ENCODE data around the gene PUS3.

Gene PUS3

DNA sequence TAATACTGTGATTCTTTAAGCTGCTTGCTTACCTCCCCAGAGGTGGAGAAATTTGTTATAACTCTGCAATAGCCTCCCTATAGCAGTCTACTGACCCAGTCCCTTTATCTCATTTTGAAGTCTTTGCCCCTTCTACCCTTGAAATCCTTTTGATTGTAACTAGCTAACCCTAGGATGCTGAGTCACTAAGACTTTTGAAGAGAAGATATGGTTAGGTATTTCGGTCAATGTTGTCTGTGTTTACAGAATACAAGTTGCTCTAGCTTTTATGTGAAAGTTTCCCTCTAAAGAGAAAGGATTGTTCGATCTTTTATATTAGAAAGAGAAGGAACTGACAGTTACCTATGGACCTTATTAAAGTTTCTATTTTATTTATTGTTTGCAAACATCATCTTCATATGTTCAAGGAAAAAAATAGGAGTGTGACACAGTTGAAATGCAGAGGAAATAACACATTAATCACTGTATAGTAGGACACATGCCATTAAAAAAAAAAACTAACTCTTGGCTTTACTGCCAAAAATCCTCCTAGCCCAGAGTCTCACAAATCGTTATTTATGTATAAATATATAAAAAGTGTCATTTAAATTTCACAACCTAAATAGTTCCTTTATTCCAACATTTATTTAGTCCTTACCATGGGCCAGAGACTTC, 12.4 kb downstream of the PUS3 start:
- H3K27ac ChIP-seq (ENCODE audit: low read depth, low read length): no peak overlapping the region
- no peaks in the 10 kb centered on the region for H4K20me1 ChIP-seq (ENCODE audit: control insufficient read depth, insufficient read depth, low read depth, low read length)
- H3K9me2 ChIP-seq (replicated peaks; ENCODE audit: control insufficient read depth, low read length): no peaks in the 10 kb centered on the region
- 0 out of 2 replicates have a peak, but pooled peaks cover 3% of the 10 kb centered on the region for H3K27me3 ChIP-seq (ENCODE audit: control insufficient read depth, low read length)
- H3F3A ChIP-seq (ENCODE audit: control insufficient read depth, insufficient read depth): peaks cover 12% of the 10 kb centered on the region
- peaks cover 25% of the 10 kb centered on the region for H3K79me2 ChIP-seq (ENCODE audit: control insufficient read depth, low read length)
- peaks cover 4% of the 10 kb centered on the region; the same call in 1 of the 2 replicates for H3K9me3 ChIP-seq (ENCODE audit: control insufficient read depth, insufficient read depth, low read length)
- H3K4me3 ChIP-seq (ENCODE audit: low read length): no peak overlapping the region
- H3K4me2 ChIP-seq (ENCODE audit: low read length): no peak overlapping the region
- H3K4me1 ChIP-seq (ENCODE audit: control insufficient read depth, low read length): peaks cover 16% of the 10 kb centered on the region
- peaks cover 43% of the 10 kb centered on the region for H3K36me3 ChIP-seq (ENCODE audit: control insufficient read depth, low read length)
- TF ChIP-seq, protein P1, sequence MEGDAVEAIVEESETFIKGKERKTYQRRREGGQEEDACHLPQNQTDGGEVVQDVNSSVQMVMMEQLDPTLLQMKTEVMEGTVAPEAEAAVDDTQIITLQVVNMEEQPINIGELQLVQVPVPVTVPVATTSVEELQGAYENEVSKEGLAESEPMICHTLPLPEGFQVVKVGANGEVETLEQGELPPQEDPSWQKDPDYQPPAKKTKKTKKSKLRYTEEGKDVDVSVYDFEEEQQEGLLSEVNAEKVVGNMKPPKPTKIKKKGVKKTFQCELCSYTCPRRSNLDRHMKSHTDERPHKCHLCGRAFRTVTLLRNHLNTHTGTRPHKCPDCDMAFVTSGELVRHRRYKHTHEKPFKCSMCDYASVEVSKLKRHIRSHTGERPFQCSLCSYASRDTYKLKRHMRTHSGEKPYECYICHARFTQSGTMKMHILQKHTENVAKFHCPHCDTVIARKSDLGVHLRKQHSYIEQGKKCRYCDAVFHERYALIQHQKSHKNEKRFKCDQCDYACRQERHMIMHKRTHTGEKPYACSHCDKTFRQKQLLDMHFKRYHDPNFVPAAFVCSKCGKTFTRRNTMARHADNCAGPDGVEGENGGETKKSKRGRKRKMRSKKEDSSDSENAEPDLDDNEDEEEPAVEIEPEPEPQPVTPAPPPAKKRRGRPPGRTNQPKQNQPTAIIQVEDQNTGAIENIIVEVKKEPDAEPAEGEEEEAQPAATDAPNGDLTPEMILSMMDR (IDR thresholded peaks at IDR 0.05; ENCODE audit: low read depth, low read length, poor library complexity, severe bottlenecking): no peak
- TF ChIP-seq EZH2phosphoT487 (IDR thresholded peaks at IDR 0.05; ENCODE audit: borderline replicate concordance, low read length): no peak

DNA sequence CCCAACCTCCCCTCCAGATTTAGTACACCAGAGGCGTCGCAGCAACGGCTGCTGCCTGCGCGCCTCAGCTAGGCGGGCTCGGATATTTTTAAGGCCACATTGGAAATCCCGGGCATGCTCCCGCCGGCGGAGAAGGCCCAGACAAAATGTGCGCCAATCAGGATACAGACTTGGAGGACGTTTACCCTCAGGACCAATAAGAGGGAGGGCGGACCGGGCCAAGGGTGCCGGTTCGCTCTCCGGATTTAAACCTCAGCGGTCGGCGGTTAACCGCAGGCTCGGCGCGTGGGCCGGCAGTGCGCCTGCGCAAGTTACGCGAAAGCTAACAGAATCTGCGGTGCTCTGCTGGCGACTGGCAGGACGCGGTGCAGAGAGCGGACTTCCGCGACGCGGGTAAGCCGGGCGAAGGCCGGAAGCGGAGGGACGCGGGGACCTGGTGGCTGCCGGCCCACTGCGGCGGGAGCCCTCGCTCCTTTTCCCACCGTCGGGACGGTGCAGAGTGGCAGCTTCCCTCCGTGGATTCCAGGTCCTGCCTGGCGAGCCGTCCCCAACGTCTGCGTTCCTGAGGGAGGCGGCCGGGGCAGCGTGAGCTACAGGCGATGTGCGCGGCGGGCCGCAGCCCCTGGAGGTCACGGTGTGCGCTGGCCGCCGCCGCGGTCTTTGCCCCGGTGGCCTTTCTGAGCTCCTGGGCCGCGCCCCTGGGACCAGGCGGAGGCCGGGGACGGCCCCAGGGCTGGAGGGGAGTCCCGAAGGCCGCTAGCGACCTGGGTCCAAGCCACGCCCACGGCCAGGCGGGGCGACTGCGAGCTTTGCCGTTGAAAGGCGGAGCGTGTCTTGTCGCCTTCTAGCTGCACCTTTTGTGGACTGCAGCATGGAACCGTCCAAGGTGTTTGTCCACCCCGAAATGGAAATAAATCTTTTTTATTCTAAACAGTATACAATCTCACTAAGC, 15.4 kb downstream of the PUS3 start, which contains the start of gene HYLS1:
HYLS1 (plus strand) TSS at position 296 of the 952 bp plus-strand sequence. CDS start 11,701 bp downstream, outside the sequence.
- Histone ChIP-seq H3K4me1 (ENCODE audit: control insufficient read depth, low read length) (peaks cover 16% of the 10 kb centered on the region), H3F3A (ENCODE audit: control insufficient read depth, insufficient read depth) (peaks cover 8% of the 10 kb centered on the region), H3K79me2 (ENCODE audit: control insufficient read depth, low read length) (peaks cover 22% of the 10 kb centered on the region), H3K9me3 (ENCODE audit: control insufficient read depth, insufficient read depth, low read length) (peaks cover 4% of the 10 kb centered on the region; the same call in 1 of the 2 replicates), H3K4me3 (ENCODE audit: low read length) (peak within 1 kb of the TSS; percentile 88), H3K4me2 (ENCODE audit: low read length) (peak within 1 kb of the TSS; percentile 86), H3K27ac (ENCODE audit: low read depth, low read length) (peak within 1 kb of the TSS; percentile 58), H3K27me3 (ENCODE audit: control insufficient read depth, low read length) (0 out of 2 replicates have a peak, but pooled peaks cover 3% of the 10 kb centered on the region), H4K20me1 (ENCODE audit: control insufficient read depth, insufficient read depth, low read depth, low read length) (no peaks in the 10 kb centered on the region), H3K36me3 (ENCODE audit: control insufficient read depth, low read length) (peaks cover 13% of the 10 kb centered on the region), H3K9me2 (replicated peaks; ENCODE audit: control insufficient read depth, low read length) (no peaks in the 10 kb centered on the region)
- no peak for TF ChIP-seq EZH2phosphoT487 (IDR thresholded peaks at IDR 0.05; ENCODE audit: borderline replicate concordance, low read length)
- TF ChIP-seq, protein P1 (IDR thresholded peaks at IDR 0.05; ENCODE audit: low read depth, low read length, poor library complexity, severe bottlenecking): peak; percentile 25

DNA sequence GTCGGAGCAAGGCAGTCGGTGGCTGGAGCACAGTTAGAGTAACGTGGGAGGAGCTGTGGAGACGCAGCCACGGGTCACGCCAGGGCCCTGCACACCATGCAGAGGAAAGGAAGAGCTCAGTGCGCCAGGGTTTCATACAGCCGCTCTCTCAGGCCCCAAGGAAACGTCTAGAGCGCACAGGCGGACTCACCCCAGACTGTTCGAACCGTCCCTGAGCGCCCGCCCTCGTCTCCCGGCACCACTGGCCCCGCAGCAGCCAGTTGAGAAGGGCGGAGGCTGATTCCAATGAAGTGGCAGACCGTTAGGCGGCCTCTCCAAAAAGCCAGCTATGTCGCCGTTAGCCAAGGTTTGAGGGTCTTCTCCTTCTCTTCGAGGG, 16.0 kb downstream of the PUS3 start:
- H3K27ac ChIP-seq (ENCODE audit: low read depth, low read length): no peak overlapping the region

More for the DNA sequence above, 16.0 kb downstream of the PUS3 start:
- Histone ChIP-seq H3K36me3 (ENCODE audit: control insufficient read depth, low read length) (0 out of 2 replicates have a peak, but pooled peaks cover 8% of the 10 kb centered on the region), H3K9me2 (replicated peaks; ENCODE audit: control insufficient read depth, low read length) (no peaks in the 10 kb centered on the region), H3F3A (ENCODE audit: control insufficient read depth, insufficient read depth) (peaks cover 8% of the 10 kb centered on the region), H3K27me3 (ENCODE audit: control insufficient read depth, low read length) (peaks cover 6% of the 10 kb centered on the region; the same call in 1 of the 2 replicates), H3K9me3 (ENCODE audit: control insufficient read depth, insufficient read depth, low read length) (peaks cover 4% of the 10 kb centered on the region; the same call in 1 of the 2 replicates), H3K4me1 (ENCODE audit: control insufficient read depth, low read length) (peaks cover 16% of the 10 kb centered on the region), H3K4me2 (ENCODE audit: low read length) (peak overlapping the region; percentile 86), H4K20me1 (ENCODE audit: control insufficient read depth, insufficient read depth, low read depth, low read length) (no peaks in the 10 kb centered on the region), H3K4me3 (ENCODE audit: low read length) (peak overlapping the region; percentile 88), H3K79me2 (ENCODE audit: control insufficient read depth, low read length) (peaks cover 22% of the 10 kb centered on the region)
- TF ChIP-seq, protein P1 (IDR thresholded peaks at IDR 0.05; ENCODE audit: low read depth, low read length, poor library complexity, severe bottlenecking): no peak
- no peak for TF ChIP-seq EZH2phosphoT487 (IDR thresholded peaks at IDR 0.05; ENCODE audit: borderline replicate concordance, low read length)
